Kidney (tissue), 14 donors: ENCODE data around the gene LPCAT3. TPM values are rescaled to one million over a fixed set of nuclear protein-coding genes. Genes with fewer than 3 reads are reported as not detected.
A peak's percentile ranks its signal among the peaks of the same experiment; 100 is the strongest.

ENCODE experiments used
- DNase-seq, 5 donors: peaks; one replicate each; pipeline ENCODE4 v3.0.0-alpha.2; 2013 to 2020
- FAIRE-seq: peaks from 2 replicates; lab custom pipeline; 2012; peaks lifted over from hg19 to GRCh38; lab: Jason Lieb, UNC
- H3K27ac ChIP-seq, 2 donors: one replicate each; pipeline ENCODE4 v1.7.0; 2013; ENCODE audit warnings: low read depth in 2 of 2, low read length in 2 of 2, inconsistent platforms in 1 of 2
- H3K27me3 ChIP-seq: one replicate; pipeline ENCODE4 v1.7.1; 2013; ENCODE audit warnings: low read length, inconsistent platforms; ENCODE audit not compliant: control insufficient read depth, insufficient read depth
- H3K36me3 ChIP-seq, 3 donors: one replicate each; pipeline versions ENCODE4 v1.7.0 to v1.7.1; 2013; ENCODE audit warnings: low read length in 3 of 3, control low read depth in 1 of 3, inconsistent platforms in 1 of 3; ENCODE audit not compliant: insufficient read depth in 3 of 3, control insufficient read depth in 2 of 3
- H3K4me1 ChIP-seq, 3 donors: one replicate each; pipeline versions ENCODE4 v1.7.0 to v1.7.1; 2013; ENCODE audit warnings: low read length in 3 of 3, inconsistent platforms in 1 of 3, low read depth in 1 of 3; ENCODE audit not compliant: control insufficient read depth in 2 of 3, insufficient read depth in 2 of 3
- H3K4me3 ChIP-seq, 3 donors: one replicate each; pipeline versions ENCODE4 v1.7.0 to v1.8.1; 2013; ENCODE audit warnings: low read length in 3 of 3, control low read depth in 1 of 3, inconsistent platforms in 1 of 3
- H3K9ac ChIP-seq, 3 donors: one replicate each; pipeline versions ENCODE4 v1.7.0 to v1.7.1; 2013; ENCODE audit warnings: low read length in 3 of 3, control low read depth in 1 of 3, inconsistent platforms in 1 of 3
- H3K9me3 ChIP-seq, 3 donors: one replicate each; pipeline versions ENCODE4 v1.7.0 to v1.7.1; 2013; ENCODE audit warnings: low read length in 3 of 3, control low read depth in 1 of 3, inconsistent platforms in 1 of 3; ENCODE audit not compliant: control insufficient read depth in 2 of 3, insufficient read depth in 1 of 3
- intact Hi-C: fragments of 100-400 bp; cut with DNase I; formaldehyde crosslinking; loops from one replicate; pipeline ENCODE4 v1.11.1; 2022
- polyA plus RNA-seq: library from polyadenylated mRNA; stranded (reverse); fragments of 350-450 nt; fragmentation: Illumina TruSeq; extraction: RNeasy Lipid Tissue Mini Kit (QIAGEN cat#74804); gene quantifications from one replicate; pipeline ENCODE4 v1.2.3, GENCODE V29; 2014; ENCODE audit warnings: low read depth, low replicate concordance; ENCODE audit not compliant: insufficient read depth
- total RNA-seq: library from RNA; stranded (reverse); fragmentation: NEBNext Ultra II Directional; extraction: Animal tissue kit (Norgen Biotek cat#: 25700); gene quantifications from one replicate; pipeline ENCODE4 v1.2.1, GENCODE V29; 2021
- TF ChIP-seq, protein P1 (sequence below): IDR thresholded peaks from 3 replicates; pipeline ENCODE4 v1.5.1; 2012; ENCODE audit warnings: mild to moderate bottlenecking, moderate library complexity, borderline replicate concordance; ENCODE audit not compliant: insufficient read depth; ENCODE audit errors: extremely low read depth
- donor health status: control.
- donor health status: control.
- donor health status: control.
- donor health status: control.
- donor health status: control.
- donor health status: DM: yes; HTN: yes; CAD: no.
- donor health status: Normal renal cell carcinoma (clear cell type).

The LPCAT3 gene
- total and polyA plus RNA-seq, 2 donors from 2014 or later = 59.2 to 77.8 TPM

DNA sequence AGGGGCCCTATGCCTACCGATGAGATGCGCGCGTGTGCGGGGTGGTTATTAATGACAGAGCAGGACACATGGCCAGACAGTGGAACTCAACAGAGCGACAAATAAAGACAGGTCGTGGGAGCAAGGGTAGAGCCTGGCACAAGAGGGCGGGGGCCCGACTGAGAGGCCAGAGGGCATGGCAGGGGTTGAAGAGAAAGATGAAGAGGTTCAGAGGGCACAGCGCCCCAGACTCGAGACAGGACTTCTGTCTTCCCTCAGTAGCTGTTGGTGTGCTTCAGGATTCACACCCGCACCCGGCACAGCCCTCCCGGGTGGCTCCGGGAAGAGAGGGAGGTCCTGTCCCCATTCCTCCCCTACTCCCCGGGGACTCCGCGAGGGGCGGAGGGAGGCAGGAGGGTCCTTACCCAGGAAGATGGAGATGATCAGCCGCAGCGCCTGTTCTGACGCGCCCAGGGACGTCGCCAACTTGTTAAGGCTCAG is 366 bp downstream of the LPCAT3 start:
- Histone ChIP-seq H3K4me3 (peak overlapping the region; percentile 75 to 96 (median 77)), H3K27ac (peak overlapping the region; percentile 91 to 97), H3K4me1 (peaks cover 0 to 29% (median 19%) of the 10 kb centered on the region in 3 donors), H3K36me3 (peaks cover 0 to 2% (median 0%) of the 10 kb centered on the region in 3 donors), H3K9ac (peak overlapping the region; percentile 68 to 86 (median 82)), H3K9me3 (no peaks in the 10 kb centered on the region), H3K27me3 (no peaks in the 10 kb centered on the region)
- DNase-seq (no peak), FAIRE-seq (no peak)
- intact Hi-C loops = no loop called here
- TF ChIP-seq, protein P1, sequence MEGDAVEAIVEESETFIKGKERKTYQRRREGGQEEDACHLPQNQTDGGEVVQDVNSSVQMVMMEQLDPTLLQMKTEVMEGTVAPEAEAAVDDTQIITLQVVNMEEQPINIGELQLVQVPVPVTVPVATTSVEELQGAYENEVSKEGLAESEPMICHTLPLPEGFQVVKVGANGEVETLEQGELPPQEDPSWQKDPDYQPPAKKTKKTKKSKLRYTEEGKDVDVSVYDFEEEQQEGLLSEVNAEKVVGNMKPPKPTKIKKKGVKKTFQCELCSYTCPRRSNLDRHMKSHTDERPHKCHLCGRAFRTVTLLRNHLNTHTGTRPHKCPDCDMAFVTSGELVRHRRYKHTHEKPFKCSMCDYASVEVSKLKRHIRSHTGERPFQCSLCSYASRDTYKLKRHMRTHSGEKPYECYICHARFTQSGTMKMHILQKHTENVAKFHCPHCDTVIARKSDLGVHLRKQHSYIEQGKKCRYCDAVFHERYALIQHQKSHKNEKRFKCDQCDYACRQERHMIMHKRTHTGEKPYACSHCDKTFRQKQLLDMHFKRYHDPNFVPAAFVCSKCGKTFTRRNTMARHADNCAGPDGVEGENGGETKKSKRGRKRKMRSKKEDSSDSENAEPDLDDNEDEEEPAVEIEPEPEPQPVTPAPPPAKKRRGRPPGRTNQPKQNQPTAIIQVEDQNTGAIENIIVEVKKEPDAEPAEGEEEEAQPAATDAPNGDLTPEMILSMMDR = no peak

DNA sequence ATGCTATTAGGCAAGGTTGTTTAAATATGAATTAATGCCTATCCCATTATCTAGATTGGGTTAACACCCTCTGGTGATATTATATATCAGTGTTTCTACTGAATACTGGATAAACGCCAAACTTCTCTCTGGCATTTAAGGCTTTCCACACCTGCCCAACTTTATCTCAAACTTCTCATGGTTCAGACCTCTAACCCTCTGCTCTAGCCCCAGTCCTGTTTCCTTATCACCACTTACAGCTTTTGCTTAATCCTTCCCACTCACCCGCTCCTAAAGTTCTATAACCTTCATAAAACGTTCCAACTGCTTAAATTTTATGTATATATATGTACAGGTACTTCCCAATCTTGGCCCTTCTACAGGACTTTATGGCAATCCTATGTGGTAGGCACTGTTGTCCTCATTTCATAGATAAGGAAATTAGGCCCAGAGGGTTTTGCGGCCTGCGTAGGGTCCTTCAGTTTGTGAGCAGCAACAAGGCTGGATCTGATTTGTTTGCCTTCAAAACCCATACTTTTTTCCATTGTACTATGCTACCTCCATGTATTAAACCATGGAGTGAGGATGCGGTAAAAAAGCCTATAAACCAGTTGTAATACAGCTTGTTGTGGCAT is 1.2 kb downstream of the LPCAT3 start:
- intact Hi-C loops = no loop called here
- Histone ChIP-seq H3K4me3 (peak overlapping the region; percentile 75 to 96 (median 77)), H3K9ac (peak overlapping the region in 2 of 3 donors; percentile 22 to 86), H3K4me1 (peaks cover 0 to 29% (median 23%) of the 10 kb centered on the region in 3 donors), H3K36me3 (peaks cover 0 to 2% (median 0%) of the 10 kb centered on the region in 3 donors), H3K9me3 (no peaks in the 10 kb centered on the region), H3K27me3 (no peaks in the 10 kb centered on the region), H3K27ac (peak overlapping the region in 1 of 2 donors; percentile 97)
- TF ChIP-seq, protein P1 = no peak
- no peak for DNase-seq
- FAIRE-seq = no peak

DNA sequence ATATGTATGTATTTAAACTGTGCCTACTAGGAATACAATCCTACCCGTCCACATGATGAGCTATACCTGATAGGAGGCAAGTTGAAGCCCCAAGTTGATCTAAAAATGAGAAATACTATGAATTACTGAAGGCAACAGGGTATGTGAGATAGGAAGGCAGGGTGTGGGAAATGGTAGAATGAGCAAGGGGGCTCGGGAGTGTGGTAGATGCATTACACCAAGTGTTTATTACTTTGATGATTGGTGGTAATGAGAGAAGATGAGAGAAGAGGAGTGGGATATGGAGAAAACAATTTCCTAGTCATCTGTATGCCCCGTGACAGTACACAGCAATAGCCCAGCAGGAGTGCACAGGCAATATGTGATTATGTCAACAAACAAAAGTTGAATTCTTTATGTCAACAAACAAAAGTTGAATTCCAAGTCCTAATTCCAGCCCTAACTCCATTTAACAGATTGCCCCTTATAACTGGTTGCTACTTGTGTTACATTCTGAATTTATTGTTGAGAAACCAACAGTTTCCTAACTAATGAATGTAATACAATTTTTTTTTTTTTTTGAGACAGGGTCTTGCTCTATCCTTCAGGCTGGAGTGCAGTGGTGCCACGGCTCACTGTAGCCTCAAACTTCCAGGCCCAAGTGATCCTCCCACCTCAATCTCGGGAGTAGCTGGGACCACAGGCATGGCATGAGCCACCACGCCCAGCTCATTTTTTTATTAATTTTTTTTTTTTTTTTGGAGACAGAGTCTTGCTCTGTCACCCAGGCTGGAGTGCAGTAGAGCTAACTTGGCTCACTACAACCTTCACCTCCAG is 2.5 kb downstream of the LPCAT3 start:
- Histone ChIP-seq H3K27ac (peak overlapping the region; percentile 14 to 70), H3K4me3 (peak overlapping the region in 2 of 3 donors; percentile 37 to 77), H3K36me3 (peaks cover 0 to 2% (median 0%) of the 10 kb centered on the region in 3 donors), H3K9me3 (no peaks in the 10 kb centered on the region), H3K9ac (no peak overlapping the region), H3K27me3 (no peaks in the 10 kb centered on the region), H3K4me1 (peaks cover 0 to 29% (median 27%) of the 10 kb centered on the region in 3 donors)
- DNase-seq (no peak), FAIRE-seq (no peak)
- TF ChIP-seq, protein P1 = no peak
- intact Hi-C loops = no loop called here
